DOHH2 (cell line): Measurements from ENCODE around the gene PGGHG.
A peak's percentile ranks its signal among the peaks of the same experiment; 100 is the strongest.
"Not testable (repeated sequence)": the region's sequence is repeated elsewhere in the genome, so short reads cannot be mapped to it uniquely, and the experiment has no call there.

Experiments used
- H3F3A ChIP-seq: fragments of 200-600 bp; sonication (generic), shearing (Covaris generic); 2 replicates; pipeline ENCODE4 v1.6.0; 2016; ENCODE audit warnings: antibody characterized with exemption, mild to moderate bottlenecking; ENCODE audit not compliant: control insufficient read depth, insufficient read depth
- H3K27ac ChIP-seq: fragments of 200-600 bp; sonication (generic); 2 replicates; pipeline ENCODE4 v1.5.1; 2014; ENCODE audit warnings: low read depth, mild to moderate bottlenecking, low read length, moderate library complexity
- H3K27me3 ChIP-seq: fragments of 200-600 bp; sonication (generic); 2 replicates; pipeline ENCODE4 v1.6.1; 2014; ENCODE audit warnings: mild to moderate bottlenecking, low read length, mixed read lengths; ENCODE audit not compliant: control insufficient read depth
- H3K36me3 ChIP-seq: fragments of 200-600 bp; sonication (generic); 2 replicates; pipeline ENCODE4 v1.6.1; 2014; ENCODE audit warnings: mild to moderate bottlenecking, low read length, moderate library complexity, mixed read lengths; ENCODE audit not compliant: control insufficient read depth
- H3K4me1 ChIP-seq: fragments of 200-600 bp; sonication (generic); 2 replicates; pipeline ENCODE4 v1.6.1; 2014; ENCODE audit warnings: mild to moderate bottlenecking, low read length, mixed read lengths; ENCODE audit not compliant: control insufficient read depth
- H3K4me2 ChIP-seq: fragments of 200-600 bp; sonication (generic); 2 replicates; pipeline ENCODE4 v1.6.0; 2014; ENCODE audit warnings: mild to moderate bottlenecking, low read length, moderate library complexity
- H3K4me3 ChIP-seq: fragments of 200-600 bp; sonication (generic); 2 replicates; pipeline ENCODE4 v1.5.1; 2014; ENCODE audit warnings: mild to moderate bottlenecking, low read length, mixed read lengths
- H3K79me2 ChIP-seq: fragments of 200-600 bp; sonication (generic); 2 replicates; pipeline ENCODE4 v1.6.1; 2014; ENCODE audit warnings: mild to moderate bottlenecking, low read length, mixed read lengths; ENCODE audit not compliant: control insufficient read depth
- H3K9me2 ChIP-seq: fragments of 200-600 bp; sonication (generic); replicated peaks from 2 replicates; pipeline ENCODE4 v1.6.1; 2014; ENCODE audit warnings: mild to moderate bottlenecking, low read length, mixed read lengths; ENCODE audit not compliant: control insufficient read depth
- H3K9me3 ChIP-seq: fragments of 200-600 bp; sonication (generic); 2 replicates; pipeline ENCODE4 v1.6.1; 2014; ENCODE audit warnings: antibody characterized with exemption, low read length, mixed read lengths; ENCODE audit not compliant: control insufficient read depth, insufficient read depth
- H4K20me1 ChIP-seq: fragments of 200-600 bp; sonication (generic); 2 replicates; pipeline ENCODE4 v1.6.0; 2014; ENCODE audit warnings: low read depth, mild to moderate bottlenecking, antibody characterized with exemption, low read length, moderate library complexity; ENCODE audit not compliant: control insufficient read depth, insufficient read depth
- EZH2phosphoT487 ChIP-seq: fragments of 200-600 bp; sonication (generic); IDR thresholded peaks from 2 replicates; pipeline ENCODE4 v1.6.1; 2017; ENCODE audit warnings: borderline replicate concordance, mild to moderate bottlenecking, antibody characterized with exemption, low read length, moderate library complexity, mixed read lengths
- TF ChIP-seq, protein P1 (sequence below): fragments of 200-600 bp; sonication (generic); IDR thresholded peaks from one replicate; pipeline ENCODE4 v1.5.1; 2014; ENCODE audit warnings: antibody characterized with exemption, mild to moderate bottlenecking, low read depth, low read length; ENCODE audit not compliant: poor library complexity, severe bottlenecking

PGGHG gene

DNA sequence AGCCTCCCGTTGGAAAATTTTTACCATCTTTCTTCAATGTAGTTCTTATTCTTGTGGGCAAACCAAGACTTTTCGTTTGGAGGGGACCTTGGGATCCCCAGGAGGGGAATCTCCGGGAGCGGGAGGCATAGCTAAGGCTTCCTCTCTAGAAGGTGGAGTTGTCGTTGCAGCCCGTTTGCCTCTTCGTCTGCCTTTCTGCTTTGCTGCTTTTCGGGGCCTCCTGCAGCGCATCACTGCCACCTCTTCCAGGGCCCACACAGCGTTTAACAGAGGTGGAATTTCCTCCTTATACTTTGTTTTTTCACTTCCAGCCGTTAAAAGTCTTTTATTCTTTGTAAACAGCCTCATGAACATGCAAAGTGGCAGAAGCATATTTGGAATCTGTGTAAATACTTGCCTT is 35.2 kb downstream of the PGGHG start:
- Histone ChIP-seq H3K4me3 (no peak overlapping the region), H3K79me2 (no peaks in the 10 kb centered on the region), H3K27ac (peak overlapping the region; percentile 19), H3K27me3 (peaks cover 2% of the 10 kb centered on the region; the same call in 1 of the 2 replicates), H3K36me3 (no peaks in the 10 kb centered on the region), H3F3A (peaks cover 18% of the 10 kb centered on the region), H3K9me2 (no peaks in the 10 kb centered on the region), H3K4me1 (peaks cover 52% of the 10 kb centered on the region), H3K4me2 (peak overlapping the region; percentile 30), H3K9me3 (peaks cover under 1% of the 10 kb centered on the region; the same call in 1 of the 2 replicates), H4K20me1 (no peaks in the 10 kb centered on the region)
- TF ChIP-seq EZH2phosphoT487 = no peak
- TF ChIP-seq, protein P1, sequence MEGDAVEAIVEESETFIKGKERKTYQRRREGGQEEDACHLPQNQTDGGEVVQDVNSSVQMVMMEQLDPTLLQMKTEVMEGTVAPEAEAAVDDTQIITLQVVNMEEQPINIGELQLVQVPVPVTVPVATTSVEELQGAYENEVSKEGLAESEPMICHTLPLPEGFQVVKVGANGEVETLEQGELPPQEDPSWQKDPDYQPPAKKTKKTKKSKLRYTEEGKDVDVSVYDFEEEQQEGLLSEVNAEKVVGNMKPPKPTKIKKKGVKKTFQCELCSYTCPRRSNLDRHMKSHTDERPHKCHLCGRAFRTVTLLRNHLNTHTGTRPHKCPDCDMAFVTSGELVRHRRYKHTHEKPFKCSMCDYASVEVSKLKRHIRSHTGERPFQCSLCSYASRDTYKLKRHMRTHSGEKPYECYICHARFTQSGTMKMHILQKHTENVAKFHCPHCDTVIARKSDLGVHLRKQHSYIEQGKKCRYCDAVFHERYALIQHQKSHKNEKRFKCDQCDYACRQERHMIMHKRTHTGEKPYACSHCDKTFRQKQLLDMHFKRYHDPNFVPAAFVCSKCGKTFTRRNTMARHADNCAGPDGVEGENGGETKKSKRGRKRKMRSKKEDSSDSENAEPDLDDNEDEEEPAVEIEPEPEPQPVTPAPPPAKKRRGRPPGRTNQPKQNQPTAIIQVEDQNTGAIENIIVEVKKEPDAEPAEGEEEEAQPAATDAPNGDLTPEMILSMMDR = no peak

DNA sequence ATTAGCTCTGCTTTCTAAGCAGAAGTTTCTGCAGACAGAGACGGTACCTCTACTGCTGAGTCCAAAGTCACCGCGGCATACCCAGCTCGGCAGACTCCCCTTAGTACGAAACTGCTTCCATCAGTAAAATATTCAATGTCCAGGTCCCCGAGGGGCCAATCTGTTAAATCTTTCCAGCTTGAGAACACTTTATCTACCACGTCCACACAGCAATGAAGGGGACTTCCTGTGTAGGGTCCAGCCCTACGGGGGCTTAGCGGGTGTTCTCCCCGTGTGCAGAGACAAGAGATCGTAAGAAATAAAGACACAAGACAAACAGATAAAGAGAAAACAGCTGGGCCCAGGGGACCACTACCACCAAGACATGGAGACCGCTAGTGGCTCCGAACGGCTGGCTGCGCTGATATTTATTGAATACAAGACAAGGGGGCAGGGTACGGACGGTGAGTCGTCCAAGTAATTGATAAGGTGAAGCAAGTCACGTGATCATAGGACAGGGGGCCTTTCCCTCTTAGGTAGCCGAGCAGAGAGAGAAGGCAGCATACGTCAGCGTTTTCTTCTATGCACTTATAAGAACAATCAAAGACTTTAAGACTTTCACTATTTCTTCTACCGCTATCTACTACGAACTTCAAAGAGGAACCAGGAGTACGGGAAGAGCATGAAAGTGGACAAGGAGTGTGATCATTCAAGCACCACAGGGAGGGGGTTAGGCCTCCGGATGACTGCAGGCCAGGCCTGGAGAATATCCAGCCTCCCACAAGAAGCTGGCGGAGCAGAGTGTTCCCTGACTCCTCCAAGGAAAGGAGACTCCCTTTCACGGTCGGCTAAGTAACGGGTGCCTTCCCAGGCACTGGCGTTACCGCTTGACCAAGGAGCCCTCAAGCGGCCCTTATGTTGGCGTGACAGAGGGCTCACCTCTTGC is 35.9 kb downstream of the PGGHG start:
- H3K4me3 ChIP-seq, H3K9me2 ChIP-seq, H3K36me3 ChIP-seq, H3K79me2 ChIP-seq, H3K9me3 ChIP-seq, H3K27me3 ChIP-seq, H4K20me1 ChIP-seq: not testable (repeated sequence)
- peak overlapping the region; percentile 19 for H3K27ac ChIP-seq
- H3K4me2 ChIP-seq = peak overlapping the region; percentile 30
- H3F3A ChIP-seq = peaks cover 25% of the 10 kb centered on the region
- peaks cover 59% of the 10 kb centered on the region for H3K4me1 ChIP-seq

DNA sequence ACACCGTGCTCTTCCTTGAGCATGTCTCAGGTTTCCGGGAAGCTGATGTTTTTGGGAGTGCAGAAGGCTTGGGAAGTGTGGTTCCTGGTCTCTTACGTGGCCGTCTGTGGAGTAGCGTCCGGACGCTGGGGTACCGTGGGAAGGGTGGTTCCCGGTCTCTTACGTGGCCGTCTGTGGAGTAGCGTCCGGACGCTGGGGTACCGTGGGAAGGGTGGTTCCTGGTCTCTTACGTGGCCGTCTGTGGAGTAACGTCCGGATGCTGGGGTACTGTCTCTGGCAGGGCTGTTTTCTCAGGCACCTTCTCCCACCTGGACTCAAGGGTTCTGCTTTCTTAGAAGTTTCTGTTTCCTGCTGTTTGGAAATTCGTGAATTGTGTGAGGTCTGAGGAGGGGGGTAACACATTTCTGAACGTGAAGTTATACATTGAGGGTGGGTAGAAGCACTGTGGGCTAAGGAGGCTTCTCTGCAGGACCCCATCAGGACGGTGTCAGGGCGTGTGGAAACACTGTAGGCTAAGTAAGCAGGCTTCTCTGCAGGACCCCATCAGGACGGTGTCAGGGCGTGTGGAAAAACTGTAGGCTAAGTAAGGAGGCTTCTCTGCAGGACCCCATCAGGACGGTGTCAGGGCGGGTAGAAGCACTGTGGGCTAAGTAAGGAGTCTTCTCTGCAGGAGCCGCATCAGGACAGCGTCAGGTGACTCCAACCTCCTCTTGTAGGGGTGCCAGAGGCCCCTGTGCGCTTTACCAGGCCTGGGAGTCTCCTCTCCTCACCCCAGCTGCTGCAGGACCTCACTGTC is 37.1 kb downstream of the PGGHG start:
- Histone ChIP-seq H3F3A (peaks cover 26% of the 10 kb centered on the region), H3K4me3 (peak overlapping the region; percentile 69), H3K27me3 (no peaks in the 10 kb centered on the region), H3K27ac (peak overlapping the region; percentile 92), H3K36me3 (no peaks in the 10 kb centered on the region), H4K20me1 (no peaks in the 10 kb centered on the region), H3K9me2 (no peaks in the 10 kb centered on the region), H3K9me3 (peaks cover 6% of the 10 kb centered on the region; the same call in 1 of the 2 replicates), H3K4me2 (peak overlapping the region; percentile 92), H3K79me2 (no peaks in the 10 kb centered on the region), H3K4me1 (peaks cover 62% of the 10 kb centered on the region)
- TF ChIP-seq, protein P1 = no peak
- no peak for TF ChIP-seq EZH2phosphoT487

DNA sequence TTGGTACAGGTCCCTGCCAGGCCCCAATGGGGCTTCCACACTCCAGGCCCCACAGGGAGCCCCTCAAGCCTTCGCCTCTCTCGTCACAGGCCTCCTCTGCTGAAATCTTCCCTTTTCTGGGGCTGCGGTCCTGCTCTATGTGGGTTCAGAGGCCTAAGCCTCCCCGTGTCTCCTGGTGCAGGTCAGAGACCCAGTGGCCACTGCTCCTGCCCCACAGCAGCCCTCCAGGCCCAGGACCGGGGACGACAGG is 37.6 kb downstream of the PGGHG start:
- no peak for TF ChIP-seq EZH2phosphoT487
- TF ChIP-seq, protein P1 = no peak
- Histone ChIP-seq H3F3A (peaks cover 26% of the 10 kb centered on the region), H3K36me3 (no peaks in the 10 kb centered on the region), H4K20me1 (no peaks in the 10 kb centered on the region), H3K27ac (peak overlapping the region; percentile 92), H3K4me2 (peak overlapping the region; percentile 92), H3K4me1 (peaks cover 62% of the 10 kb centered on the region), H3K79me2 (no peaks in the 10 kb centered on the region), H3K9me2 (no peaks in the 10 kb centered on the region), H3K27me3 (no peaks in the 10 kb centered on the region), H3K9me3 (peaks cover 6% of the 10 kb centered on the region; the same call in 1 of the 2 replicates), H3K4me3 (peak overlapping the region; percentile 69)
